Uterus (tissue), 4 donors: ENCODE measurements around the gene C7. TPM values are rescaled to one million over a fixed set of nuclear protein-coding genes. Genes with fewer than 3 reads are reported as not detected.

Experiments
- small RNA-seq: library from RNA; depleted of rRNA; stranded (forward); fragments of <200 nt; gene quantifications from one replicate; pipeline ENCODE3, GENCODE V24; 2016
- total RNA-seq, 4 donors: library from RNA; depleted of rRNA in 3 of 4; stranded (reverse); fragments of >200 nt in 3 of 4; gene quantifications; one replicate each; pipeline versions ENCODE4 v1.1.0 to v1.2.4, GENCODE V29; 2014 to 2023
- donor health status: DM: yes; HTN: yes; CAD: no.

The C7 gene
- total RNA-seq, 4 donors from 2014 or later = 293 to 576 (median 424) TPM

Small RNAs within 50 kb of the gene (small RNA-seq; reads per million reads assigned to genes)
- gene AC114967.1 = not detected
- gene RNU7-161P = not detected

Other genes starting within 250 kb of the C7 start
- 10 to 100 TPM in 1 of 4 donors, 1 to 10 TPM in 3; 5.9 to 10.2 (median 8.0) TPM for gene PTGER4, start 229.6 kb upstream of the C7 start, total RNA-seq
- gene TTC33, start 153.5 kb upstream of the C7 start, total RNA-seq = 100 to 1,000 TPM in 1 of 4 donors, 10 to 100 TPM in 3; 18.8 to 123 (median 39.7) TPM
- 100 to 1,000 TPM in 2 of 4 donors, 10 to 100 TPM in 2; 36.6 to 143 (median 97.3) TPM for gene PRKAA1, start 111.1 kb upstream of the C7 start, total RNA-seq
- gene RPL37, start 74.3 kb upstream of the C7 start, total RNA-seq = 1,000 to 10,000 TPM in 1 of 4 donors, 100 to 1,000 TPM in 2, 10 to 100 TPM in 1; 59.1 to 1,328 (median 776) TPM
- gene CARD6, start 68.1 kb upstream of the C7 start, total RNA-seq = 10 to 100 TPM in 3 of 4 donors, 1 to 10 TPM in 1; 6.2 to 12.5 (median 10.9) TPM
- gene MROH2B, start 161.8 kb downstream of the C7 start, total RNA-seq = not detected